ENCODE measurements around the gene ACVR2B.

The ACVR2B gene

GRCh38 chr3:38534604-38535003 lies 80.9 kb downstream of the ACVR2B start:
- ATAC-seq (replicated peaks) = no peak
- DNase-seq = no peak
- Mint-ChIP-seq H3K4me3 (no peak overlapping the region), H3K36me3 (ENCODE audit: insufficient read depth) (peaks cover 3% of the 10 kb centered on the region), H3K9me3 (no peaks in the 10 kb centered on the region), H3K27me3 (no peaks in the 10 kb centered on the region), H3K4me1 (ENCODE audit: low read depth in 2 of 2) (peaks cover 7% of the 10 kb centered on the region in 2 donors), H3K27ac (no peak overlapping the region)

GRCh38 chr3:38536671-38537070 lies 83.0 kb downstream of the ACVR2B start:
- H3K27ac Mint-ChIP-seq = no peak overlapping the region
- DNase-seq = no peak
- ATAC-seq (replicated peaks) = no peak

GRCh38 chr3:38538773-38539353 lies 85.2 kb downstream of the ACVR2B start:
- Mint-ChIP-seq H3K4me1 (ENCODE audit: low read depth in 2 of 2) (peaks cover 1 to 5% of the 10 kb centered on the region in 2 donors), H3K27me3 (no peaks in the 10 kb centered on the region), H3K27ac (peak overlapping the region in 1 of 2 donors; percentile 1), H3K9me3 (no peaks in the 10 kb centered on the region), H3K36me3 (ENCODE audit: insufficient read depth) (peaks cover 3% of the 10 kb centered on the region), H3K4me3 (no peak overlapping the region)
- no peak for ATAC-seq (replicated peaks)
- DNase-seq = no peak

More at GRCh38 chr3:38536671-38537070, 83.0 kb downstream of the ACVR2B start:
- H3K27me3 Mint-ChIP-seq = no peaks in the 10 kb centered on the region
- H3K4me3 Mint-ChIP-seq = no peak overlapping the region
- no peaks in the 10 kb centered on the region for H3K9me3 Mint-ChIP-seq
- H3K36me3 Mint-ChIP-seq (ENCODE audit: insufficient read depth) = peaks cover 3% of the 10 kb centered on the region
- H3K4me1 Mint-ChIP-seq (ENCODE audit: low read depth in 2 of 2) = peaks cover 7% of the 10 kb centered on the region in 2 donors

- Mint-ChIP-seq H3K36me3 (ENCODE audit: insufficient read depth) (no peaks in the 10 kb centered on the region), H3K27me3 (peaks cover 0 to 11% of the 10 kb centered on the region in 2 donors)
Measured at GRCh38 chr3:38541806-38542205, 88.1 kb downstream of the ACVR2B start.

More at GRCh38 chr3:38541806-38542205, 88.1 kb downstream of the ACVR2B start:
- Mint-ChIP-seq H3K4me1 (ENCODE audit: low read depth in 2 of 2) (no peaks in the 10 kb centered on the region), H3K9me3 (no peaks in the 10 kb centered on the region), H3K4me3 (no peak overlapping the region), H3K27ac (no peak overlapping the region)
- no peak for ATAC-seq (replicated peaks)
- no peak for DNase-seq

All from effector memory CD8-positive, alpha-beta T cell (primary cell).